HepG2 (cell line): Measurements from ENCODE around the gene VAV2. TPM values are rescaled to one million over a fixed set of nuclear protein-coding genes. Genes with fewer than 3 reads are reported as not detected.

Experiments used
- BHLHE40 ChIP-seq: IDR thresholded peaks from 2 replicates; pipeline ENCODE4 v1.6.1; 2011; ENCODE audit warnings: low read length, improper control_type of control experiment
- CHCHD3 ChIP-seq: sonication (generic); formaldehyde crosslinking; IDR thresholded peaks from 2 replicates; pipeline ENCODE4 v1.8.0; 2022; ENCODE audit warnings: mild to moderate bottlenecking, missing genetic modification reagents, moderate library complexity
- CHD4 ChIP-seq: fragments of 200-600 bp; sonication (generic); IDR thresholded peaks from 2 replicates; pipeline ENCODE4 v1.7.0; 2017; ENCODE audit warnings: mild to moderate bottlenecking, low read length, borderline replicate concordance
- CREB1 ChIP-seq, 2 experiments: fragments of 450-650 bp in 1 of 2; IDR thresholded peaks; 2 replicates each; pipeline ENCODE4 v1.6.1; 2016 to 2017; ENCODE audit warnings: control low read depth in 1 of 2, mild to moderate bottlenecking in 1 of 2, missing compliant biosample characterization in 1 of 2, missing genetic modification characterization in 1 of 2
- FOXM1 ChIP-seq: sonication (generic); formaldehyde crosslinking; IDR thresholded peaks from 2 replicates; pipeline ENCODE4 v1.5.0; 2020; ENCODE audit warnings: missing genetic modification reagents
- GZF1 ChIP-seq: sonication (generic); formaldehyde crosslinking; IDR thresholded peaks from 2 replicates; pipeline ENCODE4 v1.5.1; 2020; ENCODE audit warnings: mild to moderate bottlenecking, missing genetic modification reagents
- JUND ChIP-seq: sonication (generic); formaldehyde crosslinking; IDR thresholded peaks from 2 replicates; pipeline ENCODE4 v1.8.0; 2022; ENCODE audit warnings: mild to moderate bottlenecking, missing genetic modification reagents
- KDM5A ChIP-seq: fragments of 200-600 bp; sonication (generic); IDR thresholded peaks from 2 replicates; pipeline ENCODE4 v1.7.0; 2018; ENCODE audit warnings: antibody characterized with exemption, mild to moderate bottlenecking, low read length, borderline replicate concordance
- NPAS2 ChIP-seq: sonication (generic); formaldehyde crosslinking; IDR thresholded peaks from 2 replicates; pipeline ENCODE4 v1.8.0; 2022; ENCODE audit warnings: mild to moderate bottlenecking, missing genetic modification reagents, borderline replicate concordance
- PRMT3 ChIP-seq: sonication (generic); formaldehyde crosslinking; IDR thresholded peaks from 2 replicates; pipeline ENCODE4 v1.8.1; 2022; ENCODE audit warnings: low read depth, mild to moderate bottlenecking, moderate library complexity, missing genetic modification reagents, borderline replicate concordance
- RAD21 ChIP-seq: fragments of 450-650 bp; formaldehyde crosslinking; IDR thresholded peaks from 2 replicates; pipeline ENCODE4 v1.5.0; 2020; ENCODE audit warnings: mild to moderate bottlenecking
- TSC22D2 ChIP-seq: sonication (generic); formaldehyde crosslinking; IDR thresholded peaks from 2 replicates; pipeline ENCODE4 v1.5.1; 2020; ENCODE audit warnings: missing genetic modification reagents, mild to moderate bottlenecking, borderline replicate concordance
- ZNF337 ChIP-seq: sonication (generic); formaldehyde crosslinking; IDR thresholded peaks from 2 replicates; pipeline ENCODE4 v1.5.1; 2020; ENCODE audit warnings: missing genetic modification reagents, low read depth, mild to moderate bottlenecking, borderline replicate concordance
- ZNF367 ChIP-seq: sonication (generic); formaldehyde crosslinking; IDR thresholded peaks from 2 replicates; pipeline ENCODE4 v1.4.0; 2020; ENCODE audit warnings: missing genetic modification reagents, borderline replicate concordance
- ZNF441 ChIP-seq: sonication (generic); formaldehyde crosslinking; IDR thresholded peaks from 2 replicates; pipeline ENCODE4 v1.7.0; 2021; ENCODE audit warnings: missing genetic modification reagents, borderline replicate concordance
- ZNF543 ChIP-seq: sonication (generic); formaldehyde crosslinking; IDR thresholded peaks from 2 replicates; pipeline ENCODE4 v1.4.0; 2020; ENCODE audit warnings: mild to moderate bottlenecking, missing genetic modification reagents
- polyA plus RNA-seq, 8 experiments: library from polyadenylated mRNA; depleted of rRNA in 3 of 8; stranded (reverse) in 7 of 8; unstranded in 1 of 8; fragments of >200 nt; fragmentation: Illumina TruSeq in 4 of 8; extraction: Trizol in 4 of 8; gene quantifications; 2 replicates each; pipeline versions ENCODE4 v1.2.1 to v1.2.3, GENCODE V29; 2011 to 2016; ENCODE audit warnings: low read depth in 4 of 8, missing spikeins in 1 of 8, mixed read lengths in 1 of 8; ENCODE audit not compliant: insufficient read depth in 1 of 8
- total RNA-seq, 5 experiments: library from RNA; depleted of rRNA; stranded (reverse); fragments of >200 nt; fragmentation: Illumina TruSeq; extraction: Trizol; gene quantifications; 2 replicates each; pipeline ENCODE4 v1.2.3, GENCODE V29; 2016; ENCODE audit warnings: low read depth in 1 of 5
- TF ChIP-seq, protein P1 (sequence below): sonication (generic); formaldehyde crosslinking; IDR thresholded peaks from 2 replicates; pipeline ENCODE4 v1.4.0; 2020; ENCODE audit warnings: mild to moderate bottlenecking, missing genetic modification reagents
- TF ChIP-seq, protein P2 (sequence below): sonication (generic); formaldehyde crosslinking; IDR thresholded peaks from 2 replicates; pipeline ENCODE4 v1.8.0; 2022; ENCODE audit warnings: low read depth, missing genetic modification reagents
- TF ChIP-seq, protein P3 (sequence below): sonication (generic); formaldehyde crosslinking; IDR thresholded peaks from 2 replicates; pipeline ENCODE4 v1.4.0; 2020; ENCODE audit warnings: missing genetic modification reagents, borderline replicate concordance

Gene VAV2
- total and polyA plus RNA-seq, 2 of the 13 experiments (the other 11 are each of a cell fraction or from before 2014, with no cell fraction given), result 22.5 to 22.9 TPM

DNA sequence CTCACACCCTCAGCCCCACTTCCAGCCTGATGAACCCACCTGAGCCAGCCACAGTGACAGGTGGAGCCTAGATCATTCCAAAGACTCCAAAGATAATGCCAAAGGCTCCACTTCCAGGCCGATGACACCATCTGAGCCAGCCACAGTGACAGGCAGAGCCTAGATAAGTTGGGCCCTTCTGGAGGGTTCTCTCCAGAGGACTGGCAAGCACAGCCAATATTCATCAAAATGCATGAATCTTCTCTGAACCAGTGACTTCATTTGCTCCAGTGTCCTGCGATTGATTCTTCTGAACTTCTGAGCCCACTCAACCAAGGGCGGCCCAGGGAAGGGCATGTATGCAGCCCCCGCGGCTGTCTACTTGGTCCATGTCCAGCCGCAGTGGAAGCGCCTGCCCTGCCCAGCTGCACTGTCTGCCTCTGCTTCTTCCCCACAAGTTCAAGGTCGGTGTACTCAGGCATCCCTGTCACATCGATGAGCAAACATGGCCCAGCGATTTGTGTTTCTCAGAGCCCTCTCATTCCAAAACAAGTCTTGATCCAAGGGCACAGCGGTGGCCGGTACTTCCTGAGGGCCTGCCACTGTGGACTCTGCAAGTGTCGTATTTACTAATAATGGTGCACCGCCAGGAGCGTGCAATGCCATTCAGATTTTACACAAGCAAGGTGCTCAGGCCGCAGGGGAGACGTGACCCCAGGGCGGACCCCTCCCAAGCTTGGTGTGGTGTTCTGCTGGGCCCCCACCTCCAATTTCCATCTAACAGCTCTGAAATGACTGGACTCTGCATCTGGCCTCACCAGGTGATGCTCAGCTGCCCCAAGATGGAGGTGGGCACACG, 107.0 kb downstream of the VAV2 start (continued):
- TF ChIP-seq, protein P1, sequence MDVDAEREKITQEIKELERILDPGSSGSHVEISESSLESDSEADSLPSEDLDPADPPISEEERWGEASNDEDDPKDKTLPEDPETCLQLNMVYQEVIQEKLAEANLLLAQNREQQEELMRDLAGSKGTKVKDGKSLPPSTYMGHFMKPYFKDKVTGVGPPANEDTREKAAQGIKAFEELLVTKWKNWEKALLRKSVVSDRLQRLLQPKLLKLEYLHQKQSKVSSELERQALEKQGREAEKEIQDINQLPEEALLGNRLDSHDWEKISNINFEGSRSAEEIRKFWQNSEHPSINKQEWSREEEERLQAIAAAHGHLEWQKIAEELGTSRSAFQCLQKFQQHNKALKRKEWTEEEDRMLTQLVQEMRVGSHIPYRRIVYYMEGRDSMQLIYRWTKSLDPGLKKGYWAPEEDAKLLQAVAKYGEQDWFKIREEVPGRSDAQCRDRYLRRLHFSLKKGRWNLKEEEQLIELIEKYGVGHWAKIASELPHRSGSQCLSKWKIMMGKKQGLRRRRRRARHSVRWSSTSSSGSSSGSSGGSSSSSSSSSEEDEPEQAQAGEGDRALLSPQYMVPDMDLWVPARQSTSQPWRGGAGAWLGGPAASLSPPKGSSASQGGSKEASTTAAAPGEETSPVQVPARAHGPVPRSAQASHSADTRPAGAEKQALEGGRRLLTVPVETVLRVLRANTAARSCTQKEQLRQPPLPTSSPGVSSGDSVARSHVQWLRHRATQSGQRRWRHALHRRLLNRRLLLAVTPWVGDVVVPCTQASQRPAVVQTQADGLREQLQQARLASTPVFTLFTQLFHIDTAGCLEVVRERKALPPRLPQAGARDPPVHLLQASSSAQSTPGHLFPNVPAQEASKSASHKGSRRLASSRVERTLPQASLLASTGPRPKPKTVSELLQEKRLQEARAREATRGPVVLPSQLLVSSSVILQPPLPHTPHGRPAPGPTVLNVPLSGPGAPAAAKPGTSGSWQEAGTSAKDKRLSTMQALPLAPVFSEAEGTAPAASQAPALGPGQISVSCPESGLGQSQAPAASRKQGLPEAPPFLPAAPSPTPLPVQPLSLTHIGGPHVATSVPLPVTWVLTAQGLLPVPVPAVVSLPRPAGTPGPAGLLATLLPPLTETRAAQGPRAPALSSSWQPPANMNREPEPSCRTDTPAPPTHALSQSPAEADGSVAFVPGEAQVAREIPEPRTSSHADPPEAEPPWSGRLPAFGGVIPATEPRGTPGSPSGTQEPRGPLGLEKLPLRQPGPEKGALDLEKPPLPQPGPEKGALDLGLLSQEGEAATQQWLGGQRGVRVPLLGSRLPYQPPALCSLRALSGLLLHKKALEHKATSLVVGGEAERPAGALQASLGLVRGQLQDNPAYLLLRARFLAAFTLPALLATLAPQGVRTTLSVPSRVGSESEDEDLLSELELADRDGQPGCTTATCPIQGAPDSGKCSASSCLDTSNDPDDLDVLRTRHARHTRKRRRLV (CRISPR knock-in tag), result 0 out of 2 replicates have a peak, but pooled peaks have one; percentile 64
- TF ChIP-seq JUND (CRISPR knock-in tag) (no peak; the same call in 1 of the 2 replicates), ZNF337 (CRISPR knock-in tag) (no peak), KDM5A (no peak), TSC22D2 (CRISPR knock-in tag) (0 out of 2 replicates have a peak, but pooled peaks have one; percentile 63), FOXM1 (CRISPR knock-in tag) (no peak), PRMT3 (CRISPR knock-in tag) (no peak), CREB1 (IDR thresholded peaks at IDR 0.05) (no peak), CREB1 (CRISPR knock-in tag; IDR thresholded peaks at IDR 0.05) (no peak), CHD4 (no peak), ZNF441 (CRISPR knock-in tag) (peak; percentile 54; the same call in 1 of the 2 replicates), CHCHD3 (no peak), BHLHE40 (no peak), NPAS2 (CRISPR knock-in tag) (no peak), GZF1 (peak; percentile 98), ZNF543 (CRISPR knock-in tag) (no peak), ZNF367 (CRISPR knock-in tag) (no peak), RAD21 (CRISPR knock-in tag) (no peak)
- TF ChIP-seq, protein P2, sequence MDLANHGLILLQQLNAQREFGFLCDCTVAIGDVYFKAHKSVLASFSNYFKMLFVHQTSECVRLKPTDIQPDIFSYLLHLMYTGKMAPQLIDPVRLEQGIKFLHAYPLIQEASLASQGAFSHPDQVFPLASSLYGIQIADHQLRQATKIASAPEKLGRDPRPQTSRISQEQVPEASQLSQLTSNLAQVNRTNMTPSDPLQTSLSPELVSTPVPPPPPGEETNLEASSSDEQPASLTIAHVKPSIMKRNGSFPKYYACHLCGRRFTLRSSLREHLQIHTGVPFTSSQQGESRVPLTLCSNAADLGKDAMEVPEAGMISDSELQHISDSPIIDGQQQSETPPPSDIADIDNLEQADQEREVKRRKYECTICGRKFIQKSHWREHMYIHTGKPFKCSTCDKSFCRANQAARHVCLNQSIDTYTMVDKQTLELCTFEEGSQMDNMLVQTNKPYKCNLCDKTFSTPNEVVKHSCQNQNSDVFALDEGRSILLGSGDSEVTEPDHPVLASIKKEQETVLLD, result no peak
- TF ChIP-seq, protein P3, sequence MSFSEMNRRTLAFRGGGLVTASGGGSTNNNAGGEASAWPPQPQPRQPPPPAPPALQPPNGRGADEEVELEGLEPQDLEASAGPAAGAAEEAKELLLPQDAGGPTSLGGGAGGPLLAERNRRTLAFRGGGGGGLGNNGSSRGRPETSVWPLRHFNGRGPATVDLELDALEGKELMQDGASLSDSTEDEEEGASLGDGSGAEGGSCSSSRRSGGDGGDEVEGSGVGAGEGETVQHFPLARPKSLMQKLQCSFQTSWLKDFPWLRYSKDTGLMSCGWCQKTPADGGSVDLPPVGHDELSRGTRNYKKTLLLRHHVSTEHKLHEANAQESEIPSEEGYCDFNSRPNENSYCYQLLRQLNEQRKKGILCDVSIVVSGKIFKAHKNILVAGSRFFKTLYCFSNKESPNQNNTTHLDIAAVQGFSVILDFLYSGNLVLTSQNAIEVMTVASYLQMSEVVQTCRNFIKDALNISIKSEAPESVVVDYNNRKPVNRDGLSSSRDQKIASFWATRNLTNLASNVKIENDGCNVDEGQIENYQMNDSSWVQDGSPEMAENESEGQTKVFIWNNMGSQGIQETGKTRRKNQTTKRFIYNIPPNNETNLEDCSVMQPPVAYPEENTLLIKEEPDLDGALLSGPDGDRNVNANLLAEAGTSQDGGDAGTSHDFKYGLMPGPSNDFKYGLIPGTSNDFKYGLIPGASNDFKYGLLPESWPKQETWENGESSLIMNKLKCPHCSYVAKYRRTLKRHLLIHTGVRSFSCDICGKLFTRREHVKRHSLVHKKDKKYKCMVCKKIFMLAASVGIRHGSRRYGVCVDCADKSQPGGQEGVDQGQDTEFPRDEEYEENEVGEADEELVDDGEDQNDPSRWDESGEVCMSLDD, result no peak
